HG02970 (cell line): Measurements from ENCODE around the gene AP5Z1.

Source experiments
- ATAC-seq: cut with Tn5 transposase; IDR thresholded peaks from one replicate; pipeline ENCODE4 v1.9.1; 2021; ENCODE audit warnings: mild to moderate bottlenecking, moderate library complexity, moderate number of reproducible peaks; ENCODE audit not compliant: unreplicated experiment, low FRiP score

AP5Z1 gene

DNA sequence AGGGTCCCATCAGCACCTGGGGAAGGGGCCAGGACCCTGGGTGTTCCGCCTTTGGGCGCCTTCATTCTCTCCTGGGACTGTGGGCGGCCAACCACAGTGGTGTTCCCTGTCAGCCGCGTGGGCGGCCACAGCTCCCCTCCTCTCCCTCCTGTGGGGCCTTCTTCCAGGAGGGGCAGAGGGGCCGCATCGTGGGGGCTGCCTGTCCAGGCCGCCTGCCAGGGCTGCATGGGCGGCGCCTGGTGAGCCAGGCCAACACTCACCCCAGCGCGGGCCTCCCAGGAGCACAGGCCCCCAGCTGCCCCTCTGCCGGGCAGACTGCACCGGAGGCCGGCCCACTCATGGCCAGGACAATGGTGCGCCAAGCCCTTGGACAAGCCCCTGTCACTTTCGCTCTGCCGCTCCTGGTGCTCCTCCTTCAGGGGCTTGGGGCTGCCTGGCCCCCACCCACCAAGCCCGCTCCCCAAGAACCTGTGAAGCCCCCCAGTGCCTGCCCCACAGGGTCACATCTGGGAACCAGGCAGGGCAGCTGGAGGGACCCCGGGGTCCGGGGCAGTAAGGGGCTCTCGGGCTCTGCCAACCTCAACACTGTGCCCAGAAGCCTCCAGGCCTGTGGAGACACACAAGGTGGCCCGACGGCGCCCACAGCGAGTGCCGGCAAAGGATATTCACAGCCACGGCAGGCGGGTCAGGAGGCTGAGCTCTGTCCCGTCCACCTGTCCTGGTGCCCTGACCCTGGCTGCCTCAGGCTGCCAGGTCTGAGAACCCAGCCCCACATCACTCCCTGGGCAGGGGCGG is 42.8 kb downstream of the AP5Z1 start:
- ATAC-seq: no peak

DNA sequence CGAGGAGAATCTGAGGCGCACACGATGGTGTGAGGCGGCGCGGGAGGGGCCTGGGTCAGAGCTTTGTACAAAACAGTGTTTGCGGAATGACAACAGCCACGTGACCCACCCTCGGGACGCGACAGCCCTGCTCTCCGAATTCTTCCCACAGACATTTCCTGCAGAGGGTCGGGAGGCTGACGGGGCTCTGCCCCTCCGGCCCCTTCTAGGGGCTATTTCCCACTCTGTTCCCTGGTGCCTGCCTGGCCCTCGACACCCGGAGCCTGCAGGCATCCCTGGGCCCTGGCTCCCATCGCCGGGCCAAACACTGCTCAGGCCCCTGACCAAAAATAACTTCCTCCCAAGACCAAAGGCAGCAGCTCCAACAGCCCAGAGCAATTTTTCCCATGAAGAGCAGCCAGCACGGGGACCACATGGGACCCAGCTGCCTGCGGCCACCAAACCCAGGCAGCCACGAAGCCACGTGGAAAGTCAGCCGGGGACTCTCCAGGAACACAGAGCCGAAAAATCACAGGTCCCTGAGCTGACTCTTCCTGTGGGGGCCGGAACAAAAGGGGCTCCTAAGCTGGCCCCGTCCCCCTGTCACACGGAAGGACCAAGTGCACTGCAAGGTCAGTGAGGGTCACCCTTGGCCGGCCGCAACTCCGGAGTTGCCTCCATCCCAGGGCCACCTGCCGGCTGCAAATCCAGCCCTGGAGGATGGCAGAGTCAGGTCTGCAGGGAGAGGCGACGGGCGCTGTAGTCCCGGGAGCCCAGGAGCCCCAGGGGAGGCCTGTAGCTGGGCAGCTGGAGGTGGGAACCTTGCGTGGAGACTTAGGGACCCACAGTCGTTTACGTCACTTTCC is 44.4 kb downstream of the AP5Z1 start:
- no peak for ATAC-seq

DNA sequence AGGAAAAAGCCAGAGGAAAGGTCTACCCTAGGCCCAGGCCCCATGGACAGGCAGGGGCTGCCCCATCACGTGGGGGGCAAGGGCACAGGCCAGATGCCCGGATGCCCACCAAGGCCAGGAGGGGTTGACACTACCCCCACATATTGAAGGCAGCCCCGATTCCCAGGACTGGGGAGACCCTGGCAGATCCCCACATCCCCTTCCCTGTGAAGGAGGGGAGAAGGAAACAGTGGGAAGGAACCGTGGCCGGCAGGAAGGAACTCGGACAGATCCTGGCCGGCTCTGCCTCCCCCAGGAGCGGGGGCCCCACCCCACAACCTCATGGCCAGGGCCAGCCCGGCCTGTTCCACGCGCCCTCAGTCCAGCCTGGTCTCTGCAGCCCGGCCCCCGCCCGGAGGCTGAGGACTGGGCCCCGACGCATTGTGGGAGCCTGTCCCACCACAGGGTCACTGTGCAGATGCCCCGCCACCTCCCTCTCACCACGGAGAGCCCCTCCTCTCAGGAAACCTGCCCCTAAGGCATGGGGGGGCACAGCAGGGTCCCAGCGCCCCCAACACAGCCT is 45.1 kb downstream of the AP5Z1 start:
- ATAC-seq: no peak

DNA sequence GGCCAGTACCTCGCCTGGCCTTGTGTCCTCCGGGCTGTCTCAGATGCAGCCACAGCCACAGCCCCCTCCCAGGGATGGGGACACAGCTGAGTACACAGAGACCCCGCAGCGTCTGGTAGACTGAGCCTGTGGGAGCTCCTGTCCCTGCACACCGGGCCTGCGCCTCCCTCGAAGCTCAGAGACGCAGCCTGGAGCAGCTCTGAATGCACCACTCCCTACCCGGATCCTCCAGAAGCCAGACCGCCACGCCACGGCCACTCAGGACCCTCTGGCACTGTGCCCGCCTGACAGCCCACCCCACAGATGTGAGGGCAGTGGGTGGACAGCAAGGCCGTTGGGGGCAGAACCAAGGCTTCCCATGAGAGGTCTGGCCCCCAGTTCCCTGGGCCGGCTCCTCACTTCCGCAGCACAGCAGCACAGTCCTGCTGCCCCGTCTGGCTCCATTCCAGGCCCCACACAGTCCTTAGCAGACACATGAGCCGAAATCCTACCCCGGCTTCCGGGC is 45.6 kb downstream of the AP5Z1 start:
- ATAC-seq: no peak

DNA sequence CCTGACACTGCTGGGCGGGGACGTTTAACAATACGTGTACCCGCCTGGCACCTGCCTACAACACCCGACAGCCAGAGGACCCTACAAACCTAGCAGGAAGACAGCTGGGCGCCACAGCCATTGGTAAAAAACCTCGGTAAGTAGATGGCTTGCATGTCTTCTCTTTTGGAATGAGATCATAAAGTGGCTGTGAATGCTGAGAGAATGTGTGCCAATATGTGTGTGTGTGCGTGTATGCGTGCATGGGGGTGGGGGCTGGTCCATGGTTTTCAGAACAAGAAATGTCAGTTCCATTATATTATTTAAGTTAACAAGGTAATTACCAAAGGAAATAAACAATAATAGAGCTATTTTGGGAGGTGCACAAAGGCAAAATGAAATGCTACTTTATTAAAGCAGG is 47.3 kb downstream of the AP5Z1 start:
- ATAC-seq: no peak

DNA sequence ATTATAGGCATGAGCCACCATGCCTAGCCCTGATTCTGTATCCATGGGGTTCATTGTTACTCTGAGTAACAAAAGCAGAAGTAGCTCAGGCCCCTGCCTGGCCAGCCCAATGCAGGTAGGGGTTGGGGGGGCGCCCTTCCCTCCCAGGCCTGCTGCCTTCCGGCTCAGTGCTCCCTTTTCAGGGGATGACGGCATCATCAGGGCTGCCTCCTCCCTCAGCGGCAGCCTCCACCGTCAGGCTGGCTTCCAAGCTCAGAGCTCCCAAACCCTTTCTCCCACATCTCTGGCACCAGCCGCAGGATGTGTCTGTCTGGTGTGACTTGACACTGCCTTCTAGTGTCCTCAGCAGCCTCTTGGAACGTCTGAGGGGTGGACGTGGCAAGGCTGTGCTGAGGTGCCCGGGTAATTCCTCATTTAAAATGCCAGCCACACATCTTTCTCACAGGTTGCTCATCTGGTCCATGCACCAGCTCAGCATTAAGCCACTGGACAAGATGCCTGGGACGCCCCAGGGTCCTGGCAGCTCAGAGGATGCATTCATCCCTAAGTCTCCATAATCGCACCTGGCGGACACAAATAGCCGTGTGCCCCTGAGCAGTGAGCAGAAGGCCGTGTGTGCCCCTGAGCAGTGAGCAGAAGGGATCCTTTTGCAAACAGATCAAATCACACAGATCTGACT is 48.2 kb downstream of the AP5Z1 start:
- no peak for ATAC-seq

DNA sequence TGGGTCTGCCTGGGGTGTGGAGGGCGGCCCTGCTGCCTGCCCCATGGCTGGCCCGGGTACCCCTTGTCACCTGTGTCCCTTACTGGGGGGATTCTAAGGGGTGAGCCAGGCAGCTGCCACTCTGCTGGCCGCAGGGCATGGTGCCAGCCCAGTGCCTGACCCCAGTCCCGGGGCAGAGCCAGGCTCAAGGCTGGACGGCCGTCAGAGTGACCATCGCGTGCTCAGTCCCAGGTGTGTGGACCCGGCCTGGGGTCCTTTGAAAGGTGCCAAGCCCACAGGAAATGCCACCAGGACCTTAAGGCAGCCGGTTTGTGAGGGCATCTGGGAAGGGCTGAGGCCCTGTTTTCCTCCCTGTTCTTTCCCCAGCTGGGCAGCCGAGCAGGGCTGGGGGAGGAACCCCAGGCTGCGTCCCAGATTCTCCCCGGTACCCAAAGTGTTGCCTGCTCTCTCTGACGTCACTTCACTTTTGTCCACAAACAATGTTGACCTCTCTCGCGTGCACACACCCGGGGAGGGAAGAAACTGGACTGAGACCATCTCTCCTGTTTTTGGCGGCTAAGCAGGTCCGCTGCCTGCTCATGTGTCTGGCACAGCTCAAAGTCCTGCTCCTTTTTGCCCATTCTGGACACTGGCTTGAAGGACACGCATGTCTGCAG is 48.8 kb downstream of the AP5Z1 start:
- ATAC-seq: no peak

DNA sequence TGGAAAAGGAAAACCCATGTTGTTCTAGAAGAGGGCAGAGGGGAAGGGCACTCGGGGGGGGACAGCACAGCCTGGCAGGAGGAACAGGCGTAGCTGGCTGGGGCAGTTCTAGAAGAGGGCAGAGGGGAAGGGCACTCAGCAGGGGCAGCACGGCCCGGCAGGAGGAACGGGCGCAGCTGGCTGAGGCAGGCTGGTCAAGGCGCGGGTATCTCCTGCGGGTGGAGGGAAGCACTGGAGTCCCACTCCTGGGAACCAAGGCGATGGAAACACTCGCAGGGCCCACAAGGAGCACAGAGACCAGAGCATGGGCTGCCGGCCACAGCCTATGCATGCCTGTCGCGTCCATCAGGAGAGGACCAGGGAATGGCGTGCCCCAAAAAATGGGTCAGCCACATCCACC is 49.7 kb downstream of the AP5Z1 start:
- ATAC-seq: no peak

DNA sequence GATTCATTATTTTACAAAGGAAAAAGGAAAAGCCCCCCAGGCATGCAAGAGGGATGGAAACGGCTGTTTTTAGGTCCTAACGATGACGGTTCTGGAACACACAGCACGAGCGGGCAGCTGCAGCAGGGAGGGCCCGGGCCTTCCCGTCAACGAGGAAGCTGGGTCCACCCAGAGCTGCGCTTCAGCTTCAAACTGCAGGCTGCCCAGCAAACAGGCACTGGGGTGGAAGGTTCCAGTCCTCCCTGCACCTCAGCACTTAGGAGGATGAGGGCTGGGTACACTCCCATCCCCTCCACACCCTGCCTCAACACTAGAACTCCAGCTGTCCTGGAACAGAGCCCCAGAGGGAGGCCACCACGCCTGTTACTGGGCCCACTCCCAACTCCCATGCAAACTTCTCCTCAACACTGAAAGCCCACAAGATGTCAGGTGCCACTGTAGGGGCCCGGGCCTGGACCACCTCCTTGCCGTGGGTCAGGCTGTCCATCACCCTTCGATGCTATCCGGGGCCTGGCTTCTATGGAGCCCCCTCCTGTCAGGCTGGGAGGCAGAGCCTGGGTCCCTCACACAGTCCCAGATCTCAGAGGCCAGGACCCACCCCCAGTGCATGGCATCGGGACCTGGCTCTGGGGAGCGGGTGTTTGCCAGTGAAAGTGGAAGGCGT is 53.4 kb downstream of the AP5Z1 start:
- no peak for ATAC-seq

DNA sequence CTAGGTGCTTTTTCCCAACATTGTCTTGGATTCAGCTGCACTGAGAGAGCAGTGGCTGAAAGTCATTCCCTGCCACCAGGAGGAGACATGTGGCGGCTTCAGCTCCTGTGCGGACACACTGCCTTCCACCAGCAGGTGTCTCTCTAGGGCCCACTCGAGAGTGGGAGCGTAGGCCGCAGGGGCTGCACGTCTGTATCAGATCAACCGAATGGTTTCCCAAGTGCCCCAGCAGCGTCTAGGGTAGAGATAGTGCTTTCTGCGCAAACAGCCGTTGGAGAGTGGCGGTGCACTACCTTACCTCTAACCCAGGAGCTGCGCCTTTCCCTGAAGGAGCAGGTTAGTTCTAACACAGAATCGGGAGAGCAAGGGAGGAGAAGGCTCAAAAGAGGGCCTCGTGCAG is 54.8 kb downstream of the AP5Z1 start:
- no peak for ATAC-seq

DNA sequence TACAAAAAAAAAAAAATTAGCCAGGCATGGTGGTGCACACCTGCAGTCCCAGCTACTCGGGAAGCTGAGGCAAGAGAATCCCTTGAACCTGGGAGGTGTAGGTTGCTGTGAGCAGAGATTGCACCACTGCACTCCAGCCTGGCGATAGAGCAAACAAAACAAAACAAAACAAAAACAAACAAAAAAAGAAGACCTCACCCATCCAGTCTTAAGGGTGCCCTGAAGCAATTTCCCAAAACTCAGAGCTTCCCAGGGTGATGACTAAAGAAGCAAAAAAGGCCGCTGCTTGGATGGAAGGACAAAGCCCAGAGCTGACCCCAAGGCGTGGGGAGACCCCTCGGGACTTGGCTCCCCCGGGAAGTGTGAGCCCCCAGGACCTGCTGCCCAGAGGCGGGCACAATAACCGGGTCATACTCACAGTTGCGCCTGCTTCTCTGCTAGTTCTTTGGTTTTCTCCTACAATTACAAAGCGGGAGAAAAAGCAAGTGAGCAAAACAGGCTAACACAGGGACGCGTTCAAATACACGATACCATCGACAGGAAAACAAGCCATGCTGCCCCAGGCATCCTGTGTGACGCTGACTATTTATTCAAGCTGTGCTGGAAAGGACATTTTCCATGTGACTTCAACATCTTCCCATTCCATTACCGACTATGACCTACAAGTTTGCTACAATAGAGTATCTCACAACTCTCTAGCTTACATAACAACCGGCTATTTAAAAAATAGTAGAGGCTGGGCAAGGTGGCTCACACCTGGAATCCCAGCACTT is 56.5 kb downstream of the AP5Z1 start:
- no peak for ATAC-seq

DNA sequence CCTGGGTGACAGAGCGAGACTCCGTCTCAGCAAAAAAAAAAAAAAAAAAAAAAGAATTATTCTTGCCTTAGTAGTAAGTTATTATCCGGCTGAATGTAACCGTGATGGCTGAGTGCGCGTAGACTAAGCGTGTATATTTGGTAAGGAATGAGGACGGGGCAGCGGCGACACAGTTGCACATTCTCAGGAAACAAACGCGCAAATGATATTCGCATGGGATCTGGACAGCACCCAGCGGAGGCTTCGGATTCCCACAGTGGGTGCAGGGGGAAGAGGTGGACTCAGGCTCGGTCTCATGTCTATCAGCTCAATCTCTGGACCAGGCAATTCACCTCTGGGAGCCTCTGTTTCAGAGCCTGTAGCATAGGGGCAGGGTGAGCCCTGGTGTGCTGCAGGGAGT is 57.3 kb downstream of the AP5Z1 start:
- no peak for ATAC-seq

DNA sequence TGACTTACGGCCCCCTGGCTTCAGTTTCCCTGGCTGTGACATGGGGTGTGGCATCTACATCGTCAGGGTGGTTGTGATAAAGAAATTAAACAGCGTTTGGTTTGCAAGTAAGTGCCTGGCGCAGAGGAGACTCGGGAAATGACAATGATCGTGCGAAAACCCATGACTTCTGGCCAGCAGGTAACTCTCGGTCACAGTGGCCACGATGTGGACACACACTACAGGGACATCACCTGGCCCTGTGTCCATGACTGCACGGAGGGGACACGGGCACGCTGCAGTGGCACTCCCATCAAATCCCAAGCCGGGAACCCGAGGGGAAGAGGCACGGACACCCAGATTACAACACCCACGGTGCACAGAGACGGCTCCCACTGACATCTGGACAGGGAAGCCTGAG is 57.8 kb downstream of the AP5Z1 start:
- ATAC-seq: no peak

DNA sequence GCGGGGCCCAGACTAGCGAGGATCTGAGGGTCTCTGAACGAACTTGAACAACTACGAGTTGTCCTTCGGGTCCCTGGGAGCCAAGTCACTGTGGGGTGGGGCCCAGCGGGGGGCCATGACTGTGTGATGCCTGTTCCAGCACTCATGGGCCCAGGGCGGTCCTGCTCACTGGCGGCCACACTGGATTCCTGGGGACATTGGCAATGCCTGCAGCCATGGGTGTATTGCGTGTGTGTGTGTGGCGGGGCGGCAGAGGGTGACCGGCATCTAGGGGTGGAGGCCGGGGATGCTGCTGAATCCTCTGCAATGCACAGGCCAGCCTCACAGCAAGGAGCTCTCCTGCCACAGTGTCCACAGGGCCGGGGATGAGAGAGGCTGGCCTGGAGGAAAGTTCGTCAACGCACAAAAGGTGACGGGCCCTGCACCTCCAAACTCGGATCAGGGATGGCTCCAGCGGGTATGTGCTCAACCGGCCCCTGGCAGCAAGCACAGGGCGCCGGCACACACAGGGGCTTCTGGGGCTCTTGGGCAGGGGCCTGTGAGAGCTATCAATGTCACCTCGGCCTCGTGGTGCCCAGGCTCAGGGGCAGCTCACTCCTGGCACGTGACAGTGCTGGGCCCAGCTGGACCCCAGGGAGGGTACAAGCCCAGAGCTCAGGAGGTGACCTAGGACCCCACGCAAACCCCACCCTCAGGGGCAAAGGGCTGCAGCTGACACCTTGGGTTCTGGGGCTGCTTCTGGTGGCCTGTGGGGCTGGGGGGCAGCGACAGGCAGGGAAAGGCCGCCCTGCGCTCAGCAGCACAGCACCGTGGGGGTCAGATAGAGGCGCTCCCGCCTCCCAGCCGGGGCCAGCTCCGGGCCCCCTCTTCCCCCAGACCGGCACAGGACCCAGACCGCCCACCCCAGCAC is 58.5 kb downstream of the AP5Z1 start:
- ATAC-seq: no peak

DNA sequence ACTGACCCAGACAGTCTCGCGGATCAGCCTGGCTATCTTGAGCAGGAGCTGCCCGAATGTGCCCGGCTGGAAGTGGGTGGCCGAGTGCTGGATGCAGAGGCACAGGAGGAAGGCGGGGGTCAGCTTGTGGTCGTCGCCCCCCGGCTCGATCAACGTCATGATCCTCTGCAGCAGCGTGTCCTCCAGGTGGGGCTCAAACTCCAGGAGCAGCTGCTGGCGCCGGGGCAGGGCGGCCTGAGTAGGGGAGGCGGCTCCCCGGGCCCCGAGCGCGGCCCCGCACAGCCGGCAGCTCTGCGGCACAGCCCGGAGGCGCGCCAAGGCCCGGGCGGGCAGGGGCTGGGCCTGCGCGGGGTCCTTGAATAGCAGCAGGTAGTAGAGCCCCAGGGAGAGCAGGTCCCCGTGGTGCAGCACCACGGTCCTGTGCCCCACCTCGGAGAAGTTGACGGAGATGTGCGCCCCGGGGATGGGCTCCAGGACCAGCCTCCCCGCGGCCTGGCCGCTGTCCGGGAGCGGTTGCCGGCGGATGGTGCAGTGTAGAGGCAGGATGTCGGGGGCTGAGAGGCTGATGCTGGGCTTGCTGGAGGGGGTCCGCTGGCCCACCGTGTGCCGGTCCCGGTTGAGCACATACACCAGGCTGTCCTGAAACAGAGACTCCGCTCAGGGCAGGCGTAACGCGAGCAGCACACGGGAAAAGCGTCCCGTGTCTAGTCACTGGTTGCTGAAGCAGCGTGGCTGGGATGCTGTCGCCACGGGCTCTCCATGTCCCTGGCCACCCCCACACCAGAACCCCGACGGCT is 59.4 kb downstream of the AP5Z1 start:
- ATAC-seq: no peak

DNA sequence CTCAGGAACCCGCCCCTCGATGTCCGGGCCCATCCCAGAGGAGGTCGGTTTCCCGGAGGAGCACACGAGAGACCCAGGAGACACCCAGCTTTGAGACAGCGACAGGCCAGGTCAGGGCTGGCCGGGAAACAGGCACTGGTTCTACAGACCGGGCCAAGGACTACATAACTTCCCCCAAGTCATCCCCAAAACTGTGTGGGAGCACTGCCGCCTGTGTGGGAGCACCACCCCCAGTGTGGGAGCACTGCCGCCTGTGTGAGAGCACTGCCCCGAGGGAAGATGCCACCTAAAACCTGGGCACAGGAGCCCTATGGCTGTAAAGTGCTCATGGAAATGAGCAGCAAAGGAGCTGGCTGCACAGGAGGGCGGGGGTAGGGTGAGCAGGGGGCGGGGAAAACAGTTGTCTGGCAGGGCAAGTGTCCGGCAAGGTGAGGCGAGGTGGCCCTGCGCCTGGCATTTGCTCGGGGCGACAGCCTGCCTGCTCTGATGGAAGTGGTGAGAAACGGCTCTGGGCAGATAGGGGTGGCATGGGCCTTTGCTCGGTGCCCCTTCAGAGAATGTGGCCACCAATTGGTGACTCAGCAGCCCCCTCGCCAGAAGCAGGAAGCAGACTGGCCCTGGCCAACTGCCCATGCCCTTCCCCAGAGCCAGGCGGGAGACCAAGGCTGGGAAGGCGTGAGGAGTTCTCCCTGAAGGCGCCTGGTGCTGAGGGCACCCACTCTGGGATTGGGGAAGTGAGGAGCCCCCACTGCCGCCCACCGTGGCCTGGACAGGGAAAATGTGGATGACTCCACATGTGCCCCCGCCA is 60.2 kb downstream of the AP5Z1 start:
- ATAC-seq: no peak
